Amygdala (tissue), 56 donors: ENCODE measurements around the gene AGAP1.

Experiments used
- DNase-seq, 56 donors: peaks; one replicate each; lab custom pipeline; 2025; lab: John Stamatoyannopoulos, UW

AGAP1 gene

DNA sequence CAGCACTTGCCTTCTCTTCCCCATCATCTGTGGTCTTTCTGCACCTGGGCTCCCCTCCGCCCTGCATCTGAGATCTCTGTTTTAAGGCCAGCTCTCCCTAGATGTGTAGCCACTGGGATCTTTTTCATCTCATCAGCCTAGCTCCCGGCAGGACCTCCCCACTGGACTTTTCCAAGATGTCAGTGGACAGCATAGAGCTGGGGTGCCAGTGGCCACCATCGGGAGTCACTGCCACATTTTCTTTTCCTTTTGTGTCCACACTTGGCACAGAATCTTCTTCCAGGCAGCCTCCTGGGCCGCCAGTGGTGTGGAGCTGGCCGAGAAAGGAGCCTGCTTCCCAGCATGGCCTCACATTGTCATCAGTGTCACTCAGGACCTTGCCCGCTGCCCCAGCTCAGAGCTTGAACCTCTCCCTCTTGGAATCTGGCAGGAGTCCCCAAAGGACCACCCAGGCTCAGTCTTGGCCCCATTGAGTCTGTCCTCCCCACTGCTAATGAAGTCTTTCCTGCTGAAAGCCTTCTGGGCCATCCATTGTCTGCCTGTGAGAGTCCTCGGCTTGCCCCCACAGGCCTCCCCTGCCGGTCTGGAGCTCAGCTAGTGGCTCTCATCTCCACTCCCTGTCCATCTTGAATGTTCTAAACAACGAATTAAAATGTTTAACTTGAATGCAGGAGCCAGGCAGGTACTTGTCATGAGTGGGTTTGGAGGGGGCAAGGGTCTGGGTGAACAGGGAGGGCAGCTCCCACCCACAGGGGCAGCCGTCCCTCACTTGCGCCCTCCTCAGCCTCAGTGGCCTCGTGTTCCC lies 349.9 kb downstream of the AGAP1 start:
- DNase-seq, result peak in 6 of 56 donors; percentile 18 to 31 (median 25)

DNA sequence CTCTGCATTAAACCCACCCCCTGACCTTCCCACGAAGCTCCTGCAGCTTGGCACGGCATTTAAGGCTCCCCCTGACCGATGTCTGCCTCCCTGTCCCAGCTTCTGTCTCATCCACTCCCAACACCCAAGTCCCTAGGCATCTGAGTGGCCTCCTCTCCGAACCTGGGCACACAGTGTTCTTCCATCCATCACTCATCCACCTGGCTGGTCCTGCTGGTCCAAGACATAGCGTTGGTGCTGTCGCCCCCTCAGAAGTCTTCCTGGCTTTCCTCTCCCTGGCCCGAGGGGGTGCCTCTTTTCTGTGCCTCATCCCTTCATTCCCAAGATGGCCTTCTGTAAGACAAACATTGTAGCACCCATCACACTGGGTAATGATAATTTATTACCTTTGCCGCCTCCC lies 350.7 kb downstream of the AGAP1 start:
- no peak for DNase-seq

DNA sequence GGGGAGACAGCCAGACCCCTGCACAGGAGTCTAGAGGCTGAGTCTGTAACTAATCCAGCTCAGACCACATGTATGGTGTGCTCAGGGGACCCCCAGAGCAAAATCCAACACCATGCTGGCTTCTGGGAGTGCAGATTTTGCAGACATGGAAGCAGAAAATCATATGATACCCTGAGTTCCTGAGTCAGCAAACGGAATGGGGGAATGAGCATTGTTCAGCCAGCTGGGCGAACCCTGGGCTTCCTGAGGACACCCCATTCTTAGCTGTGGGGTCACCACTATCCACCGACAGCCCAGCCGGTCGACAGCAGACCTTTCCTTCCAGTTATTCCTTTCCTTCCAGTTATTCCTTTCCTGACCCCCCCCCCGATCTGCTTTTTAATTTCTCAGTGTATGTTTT lies 351.4 kb downstream of the AGAP1 start:
- no peak for DNase-seq

DNA sequence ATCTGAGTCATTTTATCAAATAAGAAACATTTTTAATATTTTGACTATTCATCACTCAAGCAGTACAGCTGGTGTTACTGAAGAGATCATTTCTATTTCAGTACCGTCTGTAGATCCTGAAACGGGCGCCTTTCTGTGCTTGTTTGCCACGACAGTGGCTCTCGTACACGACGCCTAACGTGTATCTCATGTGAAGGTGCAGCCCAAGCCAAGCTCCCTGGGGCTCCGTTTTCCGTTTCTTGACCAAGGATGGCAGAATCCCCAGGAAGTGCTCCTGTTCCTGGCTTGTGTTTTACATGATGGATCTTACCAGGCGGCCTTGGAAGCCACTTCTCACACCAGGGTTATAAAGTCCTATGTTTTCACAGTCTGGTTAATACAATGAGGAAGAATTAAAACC lies 353.7 kb downstream of the AGAP1 start:
- DNase-seq, result no peak

DNA sequence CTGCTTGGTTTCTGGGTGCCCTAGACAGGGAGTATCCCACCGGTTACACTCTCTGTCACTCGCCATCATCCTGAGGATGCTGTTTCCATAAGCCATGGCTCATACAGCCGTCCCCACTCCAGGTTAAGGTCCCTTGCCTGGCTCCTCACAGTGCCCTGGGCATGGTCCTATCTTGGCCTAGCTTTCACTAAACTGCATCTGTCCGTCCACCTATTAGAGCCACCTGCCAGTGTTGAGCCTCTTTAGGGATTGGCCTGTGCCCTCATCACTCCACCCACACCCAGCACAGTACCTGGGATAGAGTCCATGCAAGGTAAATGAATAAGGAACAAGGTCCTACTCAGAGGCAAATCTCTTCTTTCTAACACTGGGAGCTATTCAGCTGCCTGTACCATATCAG lies 354.2 kb downstream of the AGAP1 start:
- DNase-seq, result no peak

DNA sequence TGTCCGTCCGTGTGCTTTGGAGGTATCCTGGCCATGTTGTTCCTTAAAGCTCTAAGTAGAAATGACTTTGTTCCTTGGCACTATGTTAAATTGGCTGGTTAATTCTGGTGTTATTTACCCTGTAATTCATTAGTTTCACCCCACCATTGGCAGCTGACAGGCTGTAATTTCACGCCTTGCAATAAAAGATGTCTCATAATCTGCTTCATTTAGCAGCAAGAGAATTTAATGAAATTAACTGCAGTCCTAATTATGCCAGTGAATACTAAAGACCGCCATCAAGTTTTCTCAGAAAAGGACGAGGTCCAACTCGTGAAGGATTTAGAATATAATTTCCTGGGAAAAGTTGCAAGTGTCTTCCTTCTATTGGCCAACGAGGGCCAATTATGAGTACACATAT lies 355.1 kb downstream of the AGAP1 start:
- no peak for DNase-seq

DNA sequence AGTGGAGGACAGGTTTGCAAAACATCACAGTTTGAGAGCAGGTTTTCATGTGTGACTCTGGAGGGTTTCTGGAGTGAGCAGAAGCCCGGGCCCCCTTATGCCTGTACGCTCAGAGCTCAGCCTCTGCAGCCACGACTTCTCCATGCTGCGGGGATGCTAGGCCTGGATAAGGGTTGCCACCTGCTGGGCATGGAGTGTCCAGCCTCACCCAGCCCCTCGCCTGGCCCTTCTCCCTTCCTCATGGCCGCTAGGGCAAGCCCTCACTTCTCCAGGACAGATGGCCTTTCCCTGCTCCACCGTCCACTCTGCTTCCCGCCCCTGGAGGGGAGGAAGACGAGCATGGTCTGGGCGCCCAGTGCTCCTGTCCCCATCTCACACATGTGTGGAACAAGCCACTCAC lies 355.6 kb downstream of the AGAP1 start:
- DNase-seq, result peak in 1 of 56 donors; percentile 15

DNA sequence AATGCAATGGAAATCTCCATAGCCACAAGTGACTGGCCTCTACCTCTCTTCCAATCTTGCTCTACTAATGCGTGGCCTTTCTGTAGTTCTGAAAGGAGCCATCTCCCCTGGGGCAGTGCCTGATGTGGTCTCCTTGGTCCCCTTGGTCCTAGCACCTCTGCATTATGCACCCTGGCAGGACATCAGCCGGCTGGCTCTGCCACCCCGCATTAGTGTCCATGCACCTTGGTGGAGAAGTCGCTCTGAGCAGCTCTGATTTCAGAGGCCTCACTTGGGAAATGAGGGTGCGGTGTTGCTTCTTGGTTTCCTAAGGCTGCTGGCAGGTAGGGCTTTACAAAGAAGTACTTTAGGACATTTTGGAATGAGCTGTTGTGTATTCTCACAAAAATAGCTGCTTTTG lies 356.4 kb downstream of the AGAP1 start:
- no peak for DNase-seq

DNA sequence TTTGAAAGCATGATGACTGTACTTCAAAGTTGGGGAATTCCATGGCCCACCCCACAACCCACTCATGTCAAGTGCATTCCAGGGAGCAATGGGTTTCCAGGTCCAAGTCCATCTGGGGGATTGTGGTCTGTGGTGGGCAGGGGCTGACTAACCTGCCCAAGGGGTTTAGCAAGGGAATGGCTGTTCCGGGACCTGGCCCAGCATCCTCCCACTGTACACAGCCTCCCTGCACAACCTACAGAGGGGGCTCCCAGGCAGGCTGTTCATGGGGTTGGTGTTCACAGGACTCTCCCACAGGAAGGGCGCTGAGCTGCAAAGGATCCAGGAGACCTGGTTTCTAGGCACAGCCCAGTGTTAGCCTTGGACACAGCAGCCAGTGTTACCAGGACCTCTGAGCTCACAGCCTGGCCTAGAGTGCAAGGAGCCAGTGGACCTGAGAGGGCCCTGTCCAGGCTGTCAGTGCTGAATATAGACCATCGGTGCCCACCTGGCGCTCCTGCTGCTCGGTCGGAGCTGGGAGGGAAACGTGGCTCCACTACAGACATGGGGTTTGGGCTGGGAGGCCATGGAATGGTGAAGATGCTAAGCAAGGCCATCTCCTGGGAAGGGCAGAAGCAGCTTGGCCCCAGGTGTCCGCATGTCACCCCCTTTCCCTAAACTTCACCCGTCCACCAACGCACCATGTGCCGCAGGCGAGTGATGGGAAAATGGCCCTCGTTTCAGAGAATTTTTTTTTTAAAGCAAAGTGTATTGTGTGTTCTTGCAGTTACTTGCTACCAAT lies 357.1 kb downstream of the AGAP1 start:
- no peak for DNase-seq

DNA sequence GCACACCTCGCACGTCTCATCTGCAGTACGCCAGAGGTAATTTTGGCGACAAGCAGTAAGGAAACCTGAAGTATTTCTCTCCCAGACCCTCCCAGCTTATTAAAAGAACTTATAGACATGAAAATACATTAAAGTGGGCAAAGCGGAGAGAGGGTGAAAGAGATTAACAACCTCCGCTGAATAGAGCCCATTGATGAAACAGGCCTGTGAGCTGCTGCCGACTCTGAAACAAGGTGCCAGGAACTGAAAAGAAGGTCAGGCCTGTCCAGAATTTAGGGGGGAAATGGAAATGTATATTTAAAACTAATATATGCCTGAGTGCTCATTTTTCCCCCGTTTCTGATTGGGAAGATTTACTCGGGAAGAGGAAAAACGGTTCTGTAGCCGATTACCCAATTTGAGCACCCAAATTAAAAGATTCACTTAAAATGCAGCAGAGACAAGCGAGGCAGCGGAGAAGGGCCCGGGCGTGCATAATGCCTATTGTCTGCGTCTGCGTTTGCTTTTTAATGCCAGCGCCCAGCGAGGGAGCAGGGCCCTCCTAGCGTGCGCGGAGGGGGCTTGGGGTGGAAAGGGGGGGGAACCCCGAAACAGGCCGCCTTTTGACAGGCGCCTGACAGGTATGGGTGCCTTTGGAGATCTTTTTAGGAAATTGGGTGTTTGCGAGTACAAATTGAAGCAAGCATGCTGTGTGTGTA lies 358.1 kb downstream of the AGAP1 start:
- peak in 13 of 56 donors; percentile 9 to 41 (median 22) for DNase-seq

DNA sequence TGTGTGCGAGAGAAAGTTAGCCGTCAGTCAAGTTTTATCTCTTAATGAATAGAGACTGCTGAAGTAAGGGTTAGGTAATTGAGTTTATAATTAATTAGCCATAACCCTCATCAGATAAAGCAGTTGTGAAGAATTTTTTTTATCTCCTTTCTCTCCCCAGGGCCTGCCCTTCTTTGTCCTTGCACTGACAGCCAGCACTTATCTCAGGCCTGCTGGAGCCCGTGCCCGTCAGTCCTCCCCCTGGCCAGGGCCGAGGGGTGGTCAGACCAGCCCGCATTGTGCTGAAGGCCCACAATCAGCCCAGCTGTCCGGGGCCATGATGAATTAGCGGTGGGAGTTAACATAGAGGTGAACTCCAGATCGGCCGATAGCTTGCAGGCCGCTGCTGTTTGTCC lies 358.7 kb downstream of the AGAP1 start:
- DNase-seq, result no peak

DNA sequence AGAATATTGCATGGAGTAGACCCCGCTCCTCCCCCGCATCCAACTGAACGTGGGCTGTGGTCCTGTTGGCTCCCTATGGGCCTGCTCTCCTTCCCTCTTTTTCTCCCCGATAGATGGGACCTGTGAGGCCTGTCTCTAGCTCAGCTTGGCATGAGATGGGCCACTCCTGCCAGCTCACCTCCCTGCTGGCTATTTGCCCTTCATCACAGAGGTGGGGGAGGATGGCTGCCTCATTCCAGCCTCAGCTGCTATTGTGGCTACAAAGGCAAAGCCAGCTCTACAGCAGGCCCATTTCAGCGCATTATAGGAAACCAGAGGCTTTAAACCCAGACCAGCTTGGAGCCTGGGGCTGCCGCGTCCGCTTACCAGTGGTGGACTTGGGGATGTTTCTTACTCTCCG lies 360.4 kb downstream of the AGAP1 start:
- no peak for DNase-seq

DNA sequence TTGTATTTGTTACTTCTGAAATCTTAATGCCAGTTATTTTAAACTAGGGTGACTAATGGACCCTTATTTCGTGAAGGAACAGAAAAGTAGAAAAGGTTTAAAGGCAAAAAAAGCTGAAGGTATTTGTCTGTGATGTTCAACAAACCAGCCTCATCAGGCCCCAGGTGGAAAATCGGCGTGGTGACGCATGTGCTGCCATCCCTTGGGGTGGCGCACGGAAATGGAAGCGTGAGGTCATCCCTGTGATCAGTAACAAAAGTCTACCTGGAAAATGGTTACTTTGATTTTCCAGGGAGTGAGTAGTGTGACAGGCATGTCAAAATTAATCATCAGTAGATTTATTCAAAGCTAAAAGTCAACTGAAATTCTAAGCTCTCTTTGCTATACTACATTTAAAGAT lies 361.2 kb downstream of the AGAP1 start:
- DNase-seq, result no peak

DNA sequence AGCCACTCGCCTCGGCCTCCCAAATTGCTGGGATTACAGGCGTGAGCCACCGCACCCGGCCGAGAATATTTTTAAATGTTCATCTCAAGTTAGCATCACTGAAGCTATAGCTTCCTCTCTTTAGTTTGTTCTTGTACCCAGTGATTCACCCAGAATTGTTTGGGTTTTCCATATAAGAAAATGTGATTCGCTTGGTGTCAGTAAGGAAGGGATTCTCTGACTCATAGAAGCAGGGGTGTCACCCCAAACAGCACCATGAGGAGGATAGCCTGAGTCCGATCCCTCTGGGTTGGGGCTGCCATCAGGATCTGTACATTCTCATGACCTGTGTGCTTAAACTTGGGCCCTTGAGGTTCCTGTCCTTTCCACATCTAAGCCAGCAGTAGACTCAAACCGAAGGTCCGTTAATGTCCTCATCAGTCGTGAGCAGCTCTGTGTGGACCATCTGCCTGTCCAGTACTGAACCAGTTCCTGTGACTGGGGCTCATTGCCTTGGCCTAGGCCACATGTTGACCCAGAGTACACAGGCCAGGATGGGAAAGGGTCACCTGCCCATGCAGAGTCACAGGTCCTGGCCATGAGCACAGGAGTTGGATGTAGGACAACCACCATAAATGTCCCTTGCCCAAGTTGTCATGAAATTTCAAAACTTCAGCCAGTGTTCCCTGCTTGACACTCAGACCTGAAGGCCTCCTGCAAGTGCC lies 362.5 kb downstream of the AGAP1 start:
- no peak for DNase-seq

DNA sequence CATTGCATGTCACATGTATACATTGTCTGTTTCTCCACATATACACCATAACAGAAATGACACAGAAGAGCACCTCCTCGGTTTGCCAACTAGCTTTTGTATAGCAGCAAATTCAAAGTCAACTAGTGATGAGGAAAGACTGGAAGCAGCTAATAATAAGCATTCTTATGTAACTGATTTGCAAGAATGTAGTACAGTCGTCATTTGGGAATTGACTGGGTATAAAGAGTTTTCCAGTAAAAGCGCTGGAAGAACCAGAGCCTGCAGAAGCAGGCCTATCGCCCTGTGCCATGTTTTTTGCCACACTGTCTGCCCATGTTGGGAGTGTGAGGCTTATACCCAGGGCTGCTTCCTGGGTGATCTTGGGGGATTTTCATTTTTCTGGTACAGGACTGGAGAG lies 363.8 kb downstream of the AGAP1 start:
- no peak for DNase-seq

DNA sequence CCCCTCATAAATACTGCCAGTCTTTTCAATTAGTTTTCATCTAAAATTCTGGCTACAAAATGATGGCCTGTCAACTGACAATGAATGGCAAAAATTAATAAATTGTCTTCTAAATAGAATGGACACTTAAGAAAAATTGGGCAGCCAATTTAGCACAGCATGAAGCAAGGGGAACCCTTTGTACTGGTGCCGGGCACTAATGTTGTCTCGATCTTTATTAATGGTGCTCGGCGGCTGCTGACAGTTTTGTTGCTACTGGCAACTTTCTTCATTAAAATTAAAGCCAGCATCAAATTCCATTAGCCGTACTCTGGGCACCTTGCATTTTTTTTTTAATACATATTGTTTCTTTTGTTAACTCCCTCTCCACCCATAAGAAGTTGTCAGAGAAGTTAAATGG lies 365.0 kb downstream of the AGAP1 start:
- no peak for DNase-seq

DNA sequence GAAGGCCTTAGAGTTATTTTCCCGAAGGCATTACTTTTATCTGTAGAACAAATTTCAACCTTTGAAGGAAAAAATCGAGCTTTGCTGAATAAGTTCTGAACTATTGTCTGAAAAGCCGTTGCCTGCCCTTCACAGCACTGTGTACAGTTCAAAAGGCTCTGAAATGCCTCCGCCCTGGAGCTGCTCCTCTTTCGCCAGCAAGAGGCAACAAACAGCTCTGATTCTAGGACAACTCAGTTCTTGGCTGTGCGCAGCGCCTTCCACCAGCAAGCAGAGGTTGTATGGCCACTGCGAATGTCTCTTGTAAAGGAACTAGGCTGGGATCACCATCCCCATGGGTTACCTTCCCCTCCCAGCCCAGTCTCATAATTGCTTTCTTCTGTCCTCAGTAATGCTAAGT lies 365.8 kb downstream of the AGAP1 start:
- no peak for DNase-seq

DNA sequence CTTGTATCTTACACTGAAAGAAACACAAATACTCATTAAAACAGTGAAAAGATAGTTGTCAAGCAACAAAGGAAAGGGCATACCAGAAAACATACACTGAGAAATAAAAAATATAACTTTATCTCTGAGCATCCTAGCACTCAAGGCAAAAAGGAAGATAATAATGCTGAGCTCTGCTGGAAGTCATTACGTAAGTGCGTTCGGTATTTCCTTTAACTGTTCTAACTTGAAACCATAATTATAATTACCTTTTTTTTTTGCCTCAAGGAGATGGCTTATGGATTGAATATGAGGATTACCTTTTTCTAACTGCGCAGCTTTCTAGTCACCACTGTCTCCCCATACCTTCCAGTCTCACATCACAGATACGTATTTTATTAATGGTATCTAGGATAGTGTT lies 366.3 kb downstream of the AGAP1 start:
- DNase-seq, result no peak

DNA sequence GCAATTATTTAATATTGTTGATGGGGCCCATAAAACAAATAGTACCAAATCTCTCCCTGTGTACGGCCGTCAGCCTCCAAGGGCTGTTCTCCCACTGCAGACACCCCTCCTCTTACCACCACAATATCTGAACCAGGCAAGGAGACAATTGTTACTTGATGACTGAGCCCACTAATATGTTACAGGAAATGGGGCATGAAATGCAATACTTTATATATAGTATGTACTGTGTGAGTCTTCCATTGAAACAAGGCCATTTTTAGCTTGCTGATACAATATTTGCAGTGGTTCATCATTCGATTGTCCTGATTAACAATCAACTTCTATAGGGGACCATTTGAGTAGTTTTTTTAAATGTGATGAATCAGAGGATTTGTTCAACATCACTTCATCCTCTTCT lies 367.0 kb downstream of the AGAP1 start:
- no peak for DNase-seq

DNA sequence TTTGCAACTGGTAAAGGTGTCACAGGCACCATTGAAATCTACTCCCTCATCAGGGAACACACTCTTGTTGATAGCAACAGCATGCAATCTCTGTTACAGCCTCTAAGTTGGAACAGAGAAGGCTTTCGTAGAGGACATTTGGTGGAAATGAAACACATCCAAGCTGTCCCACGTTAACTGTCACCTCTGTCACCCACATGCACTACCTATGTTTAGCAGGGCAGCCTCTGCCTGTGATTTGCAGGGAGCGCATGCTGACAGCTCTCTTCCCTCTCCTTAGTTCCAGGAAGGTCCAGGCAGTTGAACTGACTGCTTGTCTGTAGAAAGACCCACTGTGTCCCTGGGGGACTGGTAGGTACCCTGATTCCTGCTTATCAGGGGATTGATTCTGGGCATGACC lies 367.5 kb downstream of the AGAP1 start:
- DNase-seq, result no peak

DNA sequence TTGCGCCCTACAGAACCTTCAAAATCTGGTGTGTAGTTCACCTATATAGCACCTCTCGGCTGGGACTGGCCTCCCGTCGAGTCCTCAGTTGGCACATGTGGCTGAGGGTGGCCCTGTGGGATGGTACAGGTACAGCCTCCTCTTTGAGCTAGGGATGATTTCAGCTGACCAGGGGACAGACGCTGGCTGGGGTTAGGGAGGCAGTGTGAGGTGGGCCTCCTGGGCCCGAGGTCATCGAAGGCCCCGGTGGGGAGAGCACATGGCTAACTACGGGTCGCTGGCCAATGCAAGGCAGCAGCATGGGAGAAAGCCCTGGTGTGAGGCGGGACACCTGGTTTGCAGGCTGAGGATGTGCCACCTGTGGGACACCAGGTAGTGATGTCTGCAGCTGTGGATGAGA lies 369.6 kb downstream of the AGAP1 start:
- DNase-seq, result no peak
